ENCODE results near the gene CFAP61.

DNA sequence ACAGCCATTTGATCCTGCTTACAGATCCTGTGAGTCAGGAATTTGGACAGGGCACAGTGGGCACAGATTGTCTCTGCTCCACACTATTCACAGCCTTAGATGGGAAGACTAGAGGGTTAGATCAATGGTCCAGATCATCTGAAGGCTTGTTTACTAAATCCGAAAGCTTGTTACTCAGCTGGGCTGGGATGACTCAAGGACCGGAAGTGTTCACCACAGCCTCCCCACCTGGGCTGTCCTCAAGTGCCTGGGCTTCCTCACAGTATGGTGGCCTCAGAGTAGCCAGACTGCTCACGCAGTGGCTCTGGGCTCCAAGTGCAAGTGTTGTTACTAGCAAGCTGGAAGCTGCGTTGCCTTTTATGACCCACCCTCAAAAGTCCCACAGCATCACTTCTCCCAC, 240.1 kb downstream of the CFAP61 start:
- TF ChIP-seq NR2C2 (CRISPR knock-in tag; IDR thresholded peaks at IDR 0.05) (no peak), NR2C2 (tag; IDR thresholded peaks at IDR 0.05) (no peak), ZNF274 (IDR thresholded peaks at IDR 0.05; ENCODE audit: borderline replicate concordance, low read depth, low read length) (no peak), ETV6 (IDR thresholded peaks at IDR 0.05; ENCODE audit: borderline replicate concordance in 1 of 2, low read depth in 2 of 2, low read length in 1 of 2) (no peak), ETV6 (CRISPR knock-in tag; IDR thresholded peaks at IDR 0.05; ENCODE audit: borderline replicate concordance) (no peak)
- TF ChIP-seq, protein P1, sequence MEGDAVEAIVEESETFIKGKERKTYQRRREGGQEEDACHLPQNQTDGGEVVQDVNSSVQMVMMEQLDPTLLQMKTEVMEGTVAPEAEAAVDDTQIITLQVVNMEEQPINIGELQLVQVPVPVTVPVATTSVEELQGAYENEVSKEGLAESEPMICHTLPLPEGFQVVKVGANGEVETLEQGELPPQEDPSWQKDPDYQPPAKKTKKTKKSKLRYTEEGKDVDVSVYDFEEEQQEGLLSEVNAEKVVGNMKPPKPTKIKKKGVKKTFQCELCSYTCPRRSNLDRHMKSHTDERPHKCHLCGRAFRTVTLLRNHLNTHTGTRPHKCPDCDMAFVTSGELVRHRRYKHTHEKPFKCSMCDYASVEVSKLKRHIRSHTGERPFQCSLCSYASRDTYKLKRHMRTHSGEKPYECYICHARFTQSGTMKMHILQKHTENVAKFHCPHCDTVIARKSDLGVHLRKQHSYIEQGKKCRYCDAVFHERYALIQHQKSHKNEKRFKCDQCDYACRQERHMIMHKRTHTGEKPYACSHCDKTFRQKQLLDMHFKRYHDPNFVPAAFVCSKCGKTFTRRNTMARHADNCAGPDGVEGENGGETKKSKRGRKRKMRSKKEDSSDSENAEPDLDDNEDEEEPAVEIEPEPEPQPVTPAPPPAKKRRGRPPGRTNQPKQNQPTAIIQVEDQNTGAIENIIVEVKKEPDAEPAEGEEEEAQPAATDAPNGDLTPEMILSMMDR (IDR thresholded peaks at IDR 0.05 in 2 of 3, conservative IDR thresholded peaks at IDR 0.05 in 1 of 3; ENCODE audit: insufficient read depth in 2 of 3, low read depth in 1 of 3, low read length in 3 of 3): no peak
